Right atrium auricular region (tissue), 2 donors: ENCODE data around the gene PARG. TPM values are rescaled to one million over a fixed set of nuclear protein-coding genes. Genes with fewer than 3 reads are reported as not detected.

Source experiments
- DNase-seq: peaks from one replicate; pipeline ENCODE4 v3.0.0-alpha.2; 2019; ENCODE audit warnings: low spot score
- H3K27ac ChIP-seq, 2 donors: fragments of 200-600 bp; sonication (generic); 1 replicate in 1 of 2; 2 replicates in 1 of 2; pipeline ENCODE4 v1.5.1; 2016 to 2019
- H3K27me3 ChIP-seq, 2 donors: fragments of 200-600 bp; sonication (generic); one replicate each; pipeline versions ENCODE4 v1.5.1 to v1.6.0; 2017 to 2019
- H3K36me3 ChIP-seq: fragments of 200-600 bp; sonication (generic); one replicate; pipeline ENCODE4 v1.5.1; 2016
- H3K4me1 ChIP-seq, 2 donors: fragments of 200-600 bp; sonication (generic); one replicate each; pipeline versions ENCODE4 v1.5.1 to v1.6.0; 2017 to 2019
- H3K4me3 ChIP-seq, 2 donors: fragments of 200-600 bp; sonication (generic); 1 replicate in 1 of 2; 2 replicates in 1 of 2; pipeline ENCODE4 v1.5.1; 2017 to 2019; ENCODE audit warnings: mild to moderate bottlenecking in 1 of 2, moderate library complexity in 1 of 2
- H3K9me3 ChIP-seq, 2 donors: fragments of 200-600 bp; sonication (generic); one replicate each; pipeline ENCODE4 v1.5.1; 2019
- CTCF ChIP-seq, 2 donors: fragments of 200-600 bp; sonication (generic); IDR thresholded peaks; one replicate each; pipeline ENCODE4 v1.5.1; 2019; ENCODE audit warnings: antibody characterized with exemption in 2 of 2
- total RNA-seq, 2 donors: library from RNA; depleted of rRNA; stranded (reverse); fragments of >200 nt; gene quantifications; one replicate each; pipeline ENCODE4 v1.1.0, GENCODE V29; 2016

The PARG gene
- total RNA-seq, 2 donors from 2014 or later, result 16.0 to 19.5 TPM

DNA sequence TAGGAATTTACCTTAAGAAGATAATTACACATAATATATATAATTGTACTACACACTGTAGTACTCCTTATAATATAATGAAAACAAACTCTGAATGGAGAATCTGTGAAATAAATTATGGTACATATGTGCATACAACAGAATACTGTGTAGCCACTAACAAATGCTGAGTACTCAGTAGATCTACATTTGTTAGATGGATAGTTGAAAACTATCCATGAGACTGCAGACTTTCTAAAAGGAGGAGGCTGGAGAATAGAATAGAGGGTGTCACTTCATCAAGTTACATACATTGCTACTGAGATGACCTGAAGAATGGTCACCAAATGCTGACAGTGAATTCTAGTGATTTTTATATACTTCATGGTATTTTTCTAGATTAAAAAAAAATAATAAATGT lies 111.0 kb downstream of the PARG start:
- no peak overlapping the region for H3K4me3 ChIP-seq
- no peak for TF ChIP-seq CTCF (IDR thresholded peaks at IDR 0.05)
- no peaks in the 10 kb centered on the region for H3K4me1 ChIP-seq
- H3K9me3 ChIP-seq, result no peaks in the 10 kb centered on the region
- H3K36me3 ChIP-seq, result peaks cover 7% of the 10 kb centered on the region
- no peaks in the 10 kb centered on the region for H3K27me3 ChIP-seq
- DNase-seq, result no peak
- H3K27ac ChIP-seq, result no peak overlapping the region

DNA sequence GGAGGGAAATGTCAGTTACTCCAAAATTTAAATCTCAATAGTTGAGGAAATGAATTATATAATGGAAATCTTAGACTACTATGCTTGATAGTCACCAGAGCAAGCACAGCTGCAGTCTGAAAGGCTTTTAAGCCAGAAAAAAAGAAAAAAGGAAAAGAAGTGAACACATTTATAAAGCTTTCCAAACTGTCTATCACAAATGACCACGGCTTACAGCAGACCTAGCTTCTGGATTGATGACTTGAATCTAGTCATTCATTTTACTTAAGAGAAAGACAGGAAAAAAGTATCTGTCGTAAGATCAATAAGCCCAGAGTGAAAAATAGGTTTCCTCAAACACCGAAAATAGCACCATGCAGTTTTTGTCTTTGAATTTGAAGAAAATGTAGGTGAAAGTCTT lies 111.8 kb downstream of the PARG start:
- H3K9me3 ChIP-seq, result no peaks in the 10 kb centered on the region
- H3K27me3 ChIP-seq, result no peaks in the 10 kb centered on the region
- H3K27ac ChIP-seq, result no peak overlapping the region
- no peak overlapping the region for H3K4me3 ChIP-seq
- no peak for DNase-seq
- H3K36me3 ChIP-seq, result peaks cover 7% of the 10 kb centered on the region
- TF ChIP-seq CTCF (IDR thresholded peaks at IDR 0.05), result no peak
- no peaks in the 10 kb centered on the region for H3K4me1 ChIP-seq

DNA sequence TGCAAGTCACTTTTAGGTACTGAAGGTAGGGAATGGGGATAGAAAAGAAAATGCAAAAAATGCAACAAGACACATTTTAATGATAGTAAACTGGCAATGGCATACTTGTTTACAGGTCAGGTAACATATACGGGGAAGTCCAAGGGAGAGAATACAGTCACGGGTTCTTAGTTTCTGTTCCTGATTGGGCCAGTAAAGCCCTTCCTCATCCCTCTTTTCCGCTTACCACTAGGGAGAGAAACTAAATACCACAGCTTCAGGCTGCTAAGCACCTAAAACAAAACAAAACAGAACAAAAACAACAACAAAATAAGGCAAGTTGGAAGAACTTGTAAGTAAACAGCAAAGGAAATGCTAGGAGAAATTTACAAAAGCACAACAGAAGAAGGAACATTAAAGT lies 114.5 kb downstream of the PARG start:
- Histone ChIP-seq H3K9me3 (no peaks in the 10 kb centered on the region), H3K4me3 (no peak overlapping the region), H3K27me3 (no peaks in the 10 kb centered on the region), H3K4me1 (no peaks in the 10 kb centered on the region), H3K36me3 (peaks cover 7% of the 10 kb centered on the region), H3K27ac (no peak overlapping the region)
- TF ChIP-seq CTCF (IDR thresholded peaks at IDR 0.05), result no peak
- no peak for DNase-seq

- peaks cover 16% of the 10 kb centered on the region for H3K36me3 ChIP-seq
Measured at GRCh38 chr10:49819234-49819958, 122.4 kb downstream of the PARG start.

GRCh38 chr10:49817845-49818244 lies 124.0 kb downstream of the PARG start:
- no peak for DNase-seq
- Histone ChIP-seq H3K27me3 (no peaks in the 10 kb centered on the region), H3K4me1 (no peaks in the 10 kb centered on the region), H3K27ac (no peak overlapping the region), H3K36me3 (peaks cover 16% of the 10 kb centered on the region), H3K4me3 (no peak overlapping the region), H3K9me3 (no peaks in the 10 kb centered on the region)
- no peak for TF ChIP-seq CTCF (IDR thresholded peaks at IDR 0.05)

More at GRCh38 chr10:49819234-49819958, 122.4 kb downstream of the PARG start:
- Histone ChIP-seq H3K27me3 (no peaks in the 10 kb centered on the region), H3K4me3 (no peak overlapping the region), H3K27ac (no peak overlapping the region), H3K9me3 (no peaks in the 10 kb centered on the region), H3K4me1 (no peaks in the 10 kb centered on the region)
- no peak for TF ChIP-seq CTCF (IDR thresholded peaks at IDR 0.05)
- no peak for DNase-seq

DNA sequence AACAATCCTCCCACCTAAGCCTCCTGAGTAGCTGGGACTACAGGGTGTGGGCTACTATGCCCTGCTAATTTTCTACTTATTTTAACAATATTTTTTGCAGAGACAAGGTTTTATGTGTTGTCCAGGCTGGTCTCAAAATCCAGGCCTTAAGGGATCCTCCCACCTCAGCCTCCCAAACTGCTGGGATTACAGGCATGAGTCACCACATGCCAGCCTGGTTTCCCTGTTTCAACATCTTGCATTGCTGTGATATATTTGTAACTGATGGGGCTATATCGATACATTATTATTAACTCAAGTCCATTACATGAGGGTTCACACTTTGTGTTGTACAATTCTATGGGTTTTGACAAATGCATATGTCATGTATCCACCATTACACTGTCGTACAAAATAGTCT lies 137.8 kb downstream of the PARG start:
- Histone ChIP-seq H3K4me3 (no peak overlapping the region), H3K36me3 (no peaks in the 10 kb centered on the region), H3K27ac (no peak overlapping the region), H3K27me3 (no peaks in the 10 kb centered on the region), H3K9me3 (peaks cover 0 to 10% of the 10 kb centered on the region in 2 donors), H3K4me1 (no peaks in the 10 kb centered on the region)
- DNase-seq, result no peak
- no peak for TF ChIP-seq CTCF (IDR thresholded peaks at IDR 0.05)
